ENCODE data around the gene ABCB8.
A peak's percentile ranks its signal among the peaks of the same experiment; 100 is the strongest.

ABCB8 gene

DNA sequence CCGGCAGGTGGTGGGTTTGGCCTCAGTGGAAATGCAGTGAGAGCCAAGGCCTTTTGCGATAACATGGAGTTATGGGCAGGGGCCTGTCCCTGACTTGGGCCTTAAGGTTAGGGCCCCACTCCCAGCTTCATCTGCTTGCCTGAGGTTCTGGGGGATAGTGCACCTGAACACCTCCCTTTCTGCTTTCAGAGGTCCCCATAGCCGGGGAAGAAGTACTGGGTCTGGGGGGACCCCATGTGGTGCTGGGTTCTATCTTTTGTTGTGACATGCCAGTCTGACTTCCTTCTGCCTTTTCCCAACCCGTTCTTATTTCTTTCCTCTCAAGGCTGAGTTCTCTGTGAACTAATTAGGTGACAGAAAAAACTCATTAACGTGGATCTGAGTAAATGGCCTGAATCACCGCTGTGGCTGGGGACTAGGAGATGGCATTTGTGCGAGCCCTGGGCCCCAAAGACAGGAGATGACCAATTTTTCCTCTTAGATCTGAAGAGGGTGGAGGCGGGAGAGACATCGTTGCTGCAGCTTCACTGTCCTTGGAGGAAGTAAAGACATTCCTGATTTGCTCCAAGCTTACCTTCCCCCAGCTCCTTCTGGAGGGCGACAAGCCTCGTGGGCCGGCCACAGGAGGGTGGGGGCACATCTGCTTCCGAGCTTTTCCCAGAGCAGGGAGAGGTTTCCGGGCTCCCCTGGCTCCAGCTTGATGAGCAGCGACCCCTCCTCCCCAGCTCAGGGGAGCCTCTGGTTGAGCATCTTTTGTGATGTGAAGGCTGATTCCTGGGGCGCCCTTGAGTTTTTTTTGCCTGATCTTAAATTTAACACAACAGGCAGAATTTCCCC lies 60.0 kb downstream of the ABCB8 start:
- TF ChIP-seq CTCF (IDR thresholded peaks at IDR 0.05; ENCODE audit: low read depth, low read length, missing control alignments) = no peak
- no peak for DNase-seq (ENCODE audit: low read depth)
- H3K4me3 ChIP-seq (ENCODE audit: low read depth, low read length) = peak overlapping the region; percentile 77

DNA sequence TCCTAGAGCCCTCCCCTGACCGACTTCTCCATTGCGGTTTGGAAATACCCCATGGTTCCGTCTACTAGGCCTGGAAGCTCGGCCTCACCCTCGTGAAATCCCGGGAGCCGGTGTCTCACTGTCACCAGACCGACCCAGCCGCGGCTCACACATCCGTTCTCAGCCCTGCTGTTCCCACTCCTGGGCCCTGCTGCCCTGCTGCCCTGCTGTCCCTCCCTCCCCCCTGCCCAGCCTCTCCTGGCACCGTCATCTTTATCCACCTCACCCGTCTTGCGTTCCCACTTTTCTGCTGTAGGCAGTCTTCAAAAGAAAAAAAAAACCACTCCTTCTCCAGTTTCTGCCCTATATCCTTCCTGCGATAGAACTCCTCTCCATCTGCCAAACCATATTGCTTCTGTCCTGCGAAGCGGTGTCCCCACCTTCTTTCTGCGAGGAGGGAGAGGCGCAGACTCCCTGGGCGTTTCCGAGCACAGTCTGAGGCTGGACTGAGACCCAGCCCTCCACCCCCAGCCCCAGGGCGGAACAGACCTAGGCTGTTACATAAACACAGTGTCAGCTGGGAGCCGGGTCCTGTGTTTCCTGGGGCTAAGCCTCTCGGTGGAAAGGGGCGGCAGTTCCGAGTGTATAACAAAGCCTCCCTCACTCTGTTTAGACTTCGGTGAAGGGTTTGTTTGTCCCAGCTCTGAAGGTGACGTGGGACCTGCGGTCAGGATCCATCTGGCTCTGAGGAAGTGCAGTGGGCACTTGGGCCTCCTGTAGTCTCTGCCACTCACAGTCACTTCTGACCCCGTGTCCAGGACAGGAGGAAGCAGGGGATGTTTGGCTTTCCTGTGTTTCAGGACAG lies 60.8 kb downstream of the ABCB8 start:
- H3K4me3 ChIP-seq (ENCODE audit: low read depth, low read length) = no peak overlapping the region

DNA sequence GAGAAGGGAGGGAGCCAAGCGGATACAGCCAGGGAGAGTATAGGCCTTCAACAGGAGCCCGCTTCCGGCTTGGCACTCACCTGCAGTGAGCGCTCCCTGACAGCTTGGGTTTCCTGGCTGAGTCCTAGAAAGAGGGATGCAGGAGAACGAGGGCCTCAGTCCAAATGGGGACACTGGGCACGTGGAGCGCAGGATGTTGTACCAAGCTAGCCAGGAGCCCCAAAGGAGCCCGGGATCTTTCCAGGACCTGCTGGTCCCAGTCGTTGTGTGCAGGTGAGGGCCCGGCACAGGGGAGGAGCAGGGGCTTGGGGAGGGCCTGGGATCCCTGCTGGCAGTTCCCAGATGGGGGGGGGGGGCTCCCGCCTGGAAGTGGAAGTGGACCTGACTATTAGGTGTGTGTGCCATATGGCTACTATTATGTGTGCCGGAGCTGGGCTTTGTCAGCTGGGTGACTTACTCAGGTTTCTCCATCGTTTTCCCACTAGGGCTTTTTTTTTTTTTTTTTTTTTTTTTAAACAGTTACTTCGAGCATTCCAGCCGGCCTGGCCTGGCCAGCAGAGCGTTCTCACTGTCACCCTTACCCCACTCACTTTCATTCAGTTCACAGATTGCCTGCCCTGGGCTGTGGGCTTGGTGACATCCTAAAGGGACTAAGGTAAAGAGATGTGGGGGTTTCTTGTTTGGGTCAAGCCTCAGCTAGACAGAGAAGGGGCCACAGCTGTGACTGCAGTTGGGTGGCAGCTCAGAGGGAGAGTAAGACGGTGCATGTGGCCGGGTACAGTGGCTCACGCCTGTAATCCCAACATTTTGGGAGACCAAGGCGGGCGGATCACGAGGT lies 61.9 kb downstream of the ABCB8 start:
- H3K4me3 ChIP-seq (ENCODE audit: low read depth, low read length) = no peak overlapping the region
- TF ChIP-seq CTCF (IDR thresholded peaks at IDR 0.05; ENCODE audit: low read depth, low read length, missing control alignments) = no peak
- DNase-seq (ENCODE audit: low read depth) = no peak

More for the DNA sequence above, 60.8 kb downstream of the ABCB8 start:
- TF ChIP-seq CTCF (IDR thresholded peaks at IDR 0.05; ENCODE audit: low read depth, low read length, missing control alignments) = no peak
- no peak for DNase-seq (ENCODE audit: low read depth)

GRCh38 chr7:151091003-151091402 lies 62.8 kb downstream of the ABCB8 start:
- DNase-seq (ENCODE audit: low read depth) = no peak
- no peak overlapping the region for H3K4me3 ChIP-seq (ENCODE audit: low read depth, low read length)
- no peak for TF ChIP-seq CTCF (IDR thresholded peaks at IDR 0.05; ENCODE audit: low read depth, low read length, missing control alignments)

DNA sequence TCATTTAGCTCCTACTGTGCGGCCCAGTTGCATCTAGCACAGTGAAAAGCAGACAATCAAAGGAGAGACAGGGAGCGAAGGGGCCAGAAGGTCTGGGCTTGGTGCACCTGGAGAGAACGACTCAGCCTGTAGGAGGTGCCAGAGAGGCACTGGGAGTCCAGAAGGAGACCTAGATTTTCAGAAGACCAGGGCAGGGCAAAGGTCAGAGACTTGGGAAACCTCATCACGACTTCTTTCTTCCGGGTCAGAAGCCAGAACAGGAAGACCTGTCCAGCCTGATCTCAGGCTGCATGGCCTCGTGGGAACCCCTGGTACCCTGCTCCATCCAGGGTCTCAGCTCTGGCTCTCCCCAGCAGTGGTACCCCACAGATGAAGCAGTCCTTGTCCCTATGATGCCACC lies 63.2 kb downstream of the ABCB8 start:
- no peak overlapping the region for H3K4me3 ChIP-seq (ENCODE audit: low read depth, low read length)
- TF ChIP-seq CTCF (IDR thresholded peaks at IDR 0.05; ENCODE audit: low read depth, low read length, missing control alignments) = peak; percentile 75
- DNase-seq (ENCODE audit: low read depth) = no peak

GRCh38 chr7:151091988-151092387 lies 63.7 kb downstream of the ABCB8 start:
- TF ChIP-seq CTCF (IDR thresholded peaks at IDR 0.05; ENCODE audit: low read depth, low read length, missing control alignments) = no peak
- no peak for DNase-seq (ENCODE audit: low read depth)
- H3K4me3 ChIP-seq (ENCODE audit: low read depth, low read length) = no peak overlapping the region

Measured in GM12864 (cell line).